Measurements from ENCODE around the gene GARRE1. TPM values are rescaled to one million over a fixed set of nuclear protein-coding genes. Genes with fewer than 3 reads are reported as not detected.

The GARRE1 gene
- total and polyA plus RNA-seq, 2 experiments from 2014 or later = 7.9 to 28.6 TPM

- TF ChIP-seq CTCF (IDR thresholded peaks at IDR 0.05; ENCODE audit: low read depth, low read length) = no peak
- no peak overlapping the region for H3K4me3 ChIP-seq
- H3K4me1 ChIP-seq (ENCODE audit: low read depth) = peaks cover 38% of the 10 kb centered on the region
- H3K27ac ChIP-seq = no peak overlapping the region
- DNase-seq (ENCODE audit: low read depth in 1 of 2, low spot score in 1 of 2) = no peak
- H3K9me3 ChIP-seq (ENCODE audit: low read depth) = no peaks in the 10 kb centered on the region
- no peaks in the 10 kb centered on the region for H3K27me3 ChIP-seq
- no peaks in the 10 kb centered on the region for H3K36me3 ChIP-seq
Measured at GRCh38 chr19:34265221-34265650, 10.9 kb downstream of the GARRE1 start.

GRCh38 chr19:34269081-34269480, 14.7 kb downstream of the GARRE1 start:
- peaks cover 28% of the 10 kb centered on the region for H3K4me1 ChIP-seq (ENCODE audit: low read depth)
- DNase-seq (ENCODE audit: low read depth in 1 of 2, low spot score in 1 of 2) = no peak
- H3K36me3 ChIP-seq = no peaks in the 10 kb centered on the region
- H3K27ac ChIP-seq = peak overlapping the region; percentile 74
- no peaks in the 10 kb centered on the region for H3K27me3 ChIP-seq
- no peak overlapping the region for H3K4me3 ChIP-seq
- H3K9me3 ChIP-seq (ENCODE audit: low read depth) = no peaks in the 10 kb centered on the region
- TF ChIP-seq CTCF (IDR thresholded peaks at IDR 0.05; ENCODE audit: low read depth, low read length) = no peak

- H3K4me3 ChIP-seq = no peak overlapping the region
- no peaks in the 10 kb centered on the region for H3K36me3 ChIP-seq
- H3K27me3 ChIP-seq = no peaks in the 10 kb centered on the region
- TF ChIP-seq CTCF (IDR thresholded peaks at IDR 0.05; ENCODE audit: low read depth, low read length) = no peak
- DNase-seq (ENCODE audit: low read depth in 1 of 2, low spot score in 1 of 2) = no peak
- no peaks in the 10 kb centered on the region for H3K9me3 ChIP-seq (ENCODE audit: low read depth)
- peaks cover 28% of the 10 kb centered on the region for H3K4me1 ChIP-seq (ENCODE audit: low read depth)
- peak overlapping the region; percentile 93 for H3K27ac ChIP-seq
Measured at GRCh38 chr19:34269489-34269888, 15.1 kb downstream of the GARRE1 start.

GRCh38 chr19:34269968-34270621, 15.7 kb downstream of the GARRE1 start:
- Histone ChIP-seq H3K27me3 (no peaks in the 10 kb centered on the region), H3K4me3 (no peak overlapping the region), H3K27ac (peak overlapping the region; percentile 93), H3K4me1 (ENCODE audit: low read depth) (peaks cover 28% of the 10 kb centered on the region), H3K9me3 (ENCODE audit: low read depth) (no peaks in the 10 kb centered on the region), H3K36me3 (no peaks in the 10 kb centered on the region)
- peak in 1 of 2 donors; percentile 81 for DNase-seq (ENCODE audit: low read depth in 1 of 2, low spot score in 1 of 2)
- TF ChIP-seq CTCF (IDR thresholded peaks at IDR 0.05; ENCODE audit: low read depth, low read length) = no peak

GRCh38 chr19:34273121-34273520, 18.8 kb downstream of the GARRE1 start:
- Histone ChIP-seq H3K9me3 (ENCODE audit: low read depth) (no peaks in the 10 kb centered on the region), H3K4me3 (no peak overlapping the region), H3K4me1 (ENCODE audit: low read depth) (peaks cover 27% of the 10 kb centered on the region), H3K27me3 (no peaks in the 10 kb centered on the region), H3K36me3 (no peaks in the 10 kb centered on the region), H3K27ac (no peak overlapping the region)
- no peak for TF ChIP-seq CTCF (IDR thresholded peaks at IDR 0.05; ENCODE audit: low read depth, low read length)
- no peak for DNase-seq (ENCODE audit: low read depth in 1 of 2, low spot score in 1 of 2)
